ENCODE results near the gene MYBL2. TPM values are rescaled to one million over a fixed set of nuclear protein-coding genes. Genes with fewer than 3 reads are reported as not detected.

MYBL2 gene
- total and polyA plus RNA-seq, 4 donors = 1.6 to 30.9 (median 1.9) TPM; not detected in 1

- H3K4me1 ChIP-seq (ENCODE audit: control insufficient read depth in 4 of 4, insufficient read depth in 4 of 4, low read length in 3 of 4) = peaks cover 1 to 10% (median 6%) of the 10 kb centered on the region in 4 donors
- DNase-seq (ENCODE audit: low spot score) = no peak
- no peaks in the 10 kb centered on the region for H3K27me3 ChIP-seq (ENCODE audit: control insufficient read depth in 4 of 4, insufficient read depth in 4 of 4, low read length in 3 of 4)
- H3K36me3 ChIP-seq (ENCODE audit: control insufficient read depth in 4 of 4, insufficient read depth in 3 of 4, low read depth in 1 of 4, low read length in 3 of 4) = no peaks in the 10 kb centered on the region
- 53% methylated on average over 2 of the region's 2 CpGs for WGBS
- H3K27ac ChIP-seq (ENCODE audit: low read depth in 1 of 2, low read length in 2 of 2) = no peak overlapping the region
- TF ChIP-seq ZBTB33 (IDR thresholded peaks at IDR 0.05) = no peak
- no peak for TF ChIP-seq HNF4G (IDR thresholded peaks at IDR 0.05)
- TF ChIP-seq, protein P1, sequence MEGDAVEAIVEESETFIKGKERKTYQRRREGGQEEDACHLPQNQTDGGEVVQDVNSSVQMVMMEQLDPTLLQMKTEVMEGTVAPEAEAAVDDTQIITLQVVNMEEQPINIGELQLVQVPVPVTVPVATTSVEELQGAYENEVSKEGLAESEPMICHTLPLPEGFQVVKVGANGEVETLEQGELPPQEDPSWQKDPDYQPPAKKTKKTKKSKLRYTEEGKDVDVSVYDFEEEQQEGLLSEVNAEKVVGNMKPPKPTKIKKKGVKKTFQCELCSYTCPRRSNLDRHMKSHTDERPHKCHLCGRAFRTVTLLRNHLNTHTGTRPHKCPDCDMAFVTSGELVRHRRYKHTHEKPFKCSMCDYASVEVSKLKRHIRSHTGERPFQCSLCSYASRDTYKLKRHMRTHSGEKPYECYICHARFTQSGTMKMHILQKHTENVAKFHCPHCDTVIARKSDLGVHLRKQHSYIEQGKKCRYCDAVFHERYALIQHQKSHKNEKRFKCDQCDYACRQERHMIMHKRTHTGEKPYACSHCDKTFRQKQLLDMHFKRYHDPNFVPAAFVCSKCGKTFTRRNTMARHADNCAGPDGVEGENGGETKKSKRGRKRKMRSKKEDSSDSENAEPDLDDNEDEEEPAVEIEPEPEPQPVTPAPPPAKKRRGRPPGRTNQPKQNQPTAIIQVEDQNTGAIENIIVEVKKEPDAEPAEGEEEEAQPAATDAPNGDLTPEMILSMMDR (IDR thresholded peaks at IDR 0.05; ENCODE audit: low read depth, low read length, missing input control) = no peak
- no peak for TF ChIP-seq SP1 (IDR thresholded peaks at IDR 0.05)
- no peak for TF ChIP-seq EGR1 (IDR thresholded peaks at IDR 0.05; ENCODE audit: low read depth in 2 of 2)
- TF ChIP-seq, protein P2, sequence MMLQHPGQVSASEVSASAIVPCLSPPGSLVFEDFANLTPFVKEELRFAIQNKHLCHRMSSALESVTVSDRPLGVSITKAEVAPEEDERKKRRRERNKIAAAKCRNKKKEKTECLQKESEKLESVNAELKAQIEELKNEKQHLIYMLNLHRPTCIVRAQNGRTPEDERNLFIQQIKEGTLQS (IDR thresholded peaks at IDR 0.05) = no peak
- TF ChIP-seq MAX (IDR thresholded peaks at IDR 0.05) = no peak
- TF ChIP-seq JUND (IDR thresholded peaks at IDR 0.05) = no peak
- TF ChIP-seq REST (IDR thresholded peaks at IDR 0.05) = no peak
- TF ChIP-seq TAF1 (conservative IDR thresholded peaks at IDR 0.05) = no peak
- TF ChIP-seq FOXA1 (IDR thresholded peaks at IDR 0.05) = no peak
- TF ChIP-seq NR2F2 (IDR thresholded peaks at IDR 0.05) = no peak
- TF ChIP-seq RXRA (IDR thresholded peaks at IDR 0.05) = no peak
- TF ChIP-seq GABPA (IDR thresholded peaks at IDR 0.05 in 1 of 2, conservative IDR thresholded peaks at IDR 0.05 in 1 of 2) = no peak
- TF ChIP-seq HNF4A (conservative IDR thresholded peaks at IDR 0.05) = no peak
- no peak for TF ChIP-seq YY1 (IDR thresholded peaks at IDR 0.05)
- H3K9ac ChIP-seq (ENCODE audit: low read depth in 1 of 2, low read length in 2 of 2) = no peak overlapping the region
- no peak overlapping the region for H3K4me3 ChIP-seq (ENCODE audit: low read depth in 1 of 3, low read length in 3 of 3)
- H3K9me3 ChIP-seq (ENCODE audit: control insufficient read depth in 4 of 4, low read length in 3 of 4) = no peaks in the 10 kb centered on the region
Observed at GRCh38 chr20:43662943-43663655, 3.8 kb upstream of the MYBL2 start.
